ENCODE measurements around the gene TNRC18. TPM values are rescaled to one million over a fixed set of nuclear protein-coding genes. Genes with fewer than 3 reads are reported as not detected.
A peak's percentile ranks its signal among the peaks of the same experiment; 100 is the strongest.

The TNRC18 gene
- total RNA-seq, 1 donor from 2014 or later = 38.4 TPM

DNA sequence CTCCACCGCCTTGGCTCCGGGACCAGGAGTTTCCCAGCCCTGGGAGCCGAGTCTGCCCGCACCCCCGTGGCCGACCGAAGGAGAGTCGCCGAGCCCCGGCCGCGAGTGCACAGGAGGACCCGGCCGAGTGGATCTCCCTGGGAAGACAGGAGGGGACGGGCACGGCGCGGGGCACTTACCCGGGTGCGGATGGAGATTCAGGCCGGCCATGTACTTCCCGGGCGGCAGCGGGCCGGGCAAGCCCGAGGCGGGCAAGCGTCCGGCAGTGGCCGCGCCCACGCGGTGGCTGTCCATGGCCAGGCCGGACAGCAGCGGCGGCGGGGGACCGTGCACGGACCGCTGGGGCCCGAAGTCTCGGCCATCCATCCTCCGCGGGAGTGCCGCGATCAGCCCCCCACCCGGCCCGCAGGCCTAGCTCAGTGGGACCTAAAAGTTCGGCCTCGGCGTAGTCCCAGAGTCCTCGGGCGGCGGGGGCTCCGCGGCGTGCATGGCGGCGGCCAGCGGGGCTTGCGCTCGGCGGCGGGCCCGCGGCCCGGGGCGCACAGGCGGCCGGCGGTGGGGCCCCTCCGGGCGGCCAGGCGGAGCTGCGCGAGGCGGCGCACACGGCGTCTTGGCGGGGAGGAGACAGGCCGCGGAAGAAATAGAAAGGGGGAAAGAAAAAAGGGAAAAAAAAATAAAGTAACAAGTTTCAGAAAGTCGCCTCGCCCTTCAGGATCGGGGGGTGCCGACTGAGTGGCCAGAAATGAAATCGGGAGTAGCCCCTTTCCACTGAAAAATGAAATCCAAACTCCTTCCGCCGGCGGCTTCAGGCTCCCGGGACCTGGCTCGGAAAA lies 2.5 kb downstream of the TNRC18 start:
- DNase-seq (ENCODE audit: low read depth) = no peak
- H3K36me3 ChIP-seq (ENCODE audit: control insufficient read depth, insufficient read depth, low read length) = no peaks in the 10 kb centered on the region
- H3K27me3 ChIP-seq (ENCODE audit: control insufficient read depth, insufficient read depth, low read length) = no peaks in the 10 kb centered on the region
- TF ChIP-seq CTCF (IDR thresholded peaks at IDR 0.05; ENCODE audit: insufficient read depth, low read length, poor library complexity, severe bottlenecking) = no peak
- peak overlapping the region; percentile 78 for H3K4me3 ChIP-seq (ENCODE audit: low read depth, low read length)

DNA sequence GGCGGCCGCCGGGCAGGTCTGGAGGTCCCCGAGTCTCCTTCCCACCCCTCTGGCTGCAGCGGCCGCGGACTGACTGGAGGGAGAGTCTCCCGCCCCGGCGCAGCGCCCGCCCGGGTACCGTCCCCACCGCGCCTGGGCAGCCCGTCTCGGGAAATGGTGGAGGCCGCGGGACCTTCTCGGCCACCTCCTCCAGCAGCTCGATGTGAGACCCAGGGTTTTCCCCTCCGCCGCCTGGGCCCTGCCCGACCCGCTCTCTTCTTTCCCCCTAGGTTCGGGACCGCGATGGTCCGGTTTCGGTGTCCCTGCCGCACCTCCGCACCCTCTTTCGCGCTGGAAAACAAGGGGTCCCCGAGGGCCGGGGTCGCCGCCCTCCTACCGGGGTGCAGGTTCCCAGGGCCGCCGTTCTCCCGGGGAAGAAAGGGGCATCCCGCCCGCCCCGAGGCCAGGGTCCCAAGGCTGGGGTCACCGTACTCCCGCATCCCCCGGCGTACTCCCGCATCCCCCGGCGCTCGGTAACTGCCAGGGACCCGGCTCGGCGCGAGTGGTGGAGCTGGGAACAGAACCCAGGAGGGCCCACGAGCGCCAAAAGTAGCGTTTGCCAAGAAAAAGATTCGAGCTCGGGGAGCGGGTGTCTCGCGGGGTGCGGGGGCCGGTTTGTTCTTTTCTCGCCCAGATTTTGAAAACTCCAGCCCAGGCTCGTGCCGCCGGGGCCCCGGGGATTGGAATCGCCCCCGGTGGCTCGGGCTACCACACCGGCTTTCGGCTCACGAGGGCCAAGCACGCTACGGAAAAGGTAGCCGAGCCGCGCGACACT lies 3.4 kb downstream of the TNRC18 start:
- no peaks in the 10 kb centered on the region for H3K36me3 ChIP-seq (ENCODE audit: control insufficient read depth, insufficient read depth, low read length)
- TF ChIP-seq CTCF (IDR thresholded peaks at IDR 0.05; ENCODE audit: insufficient read depth, low read length, poor library complexity, severe bottlenecking) = no peak
- no peak for DNase-seq (ENCODE audit: low read depth)
- H3K27me3 ChIP-seq (ENCODE audit: control insufficient read depth, insufficient read depth, low read length) = no peaks in the 10 kb centered on the region
- peak overlapping the region; percentile 78 for H3K4me3 ChIP-seq (ENCODE audit: low read depth, low read length)

DNA sequence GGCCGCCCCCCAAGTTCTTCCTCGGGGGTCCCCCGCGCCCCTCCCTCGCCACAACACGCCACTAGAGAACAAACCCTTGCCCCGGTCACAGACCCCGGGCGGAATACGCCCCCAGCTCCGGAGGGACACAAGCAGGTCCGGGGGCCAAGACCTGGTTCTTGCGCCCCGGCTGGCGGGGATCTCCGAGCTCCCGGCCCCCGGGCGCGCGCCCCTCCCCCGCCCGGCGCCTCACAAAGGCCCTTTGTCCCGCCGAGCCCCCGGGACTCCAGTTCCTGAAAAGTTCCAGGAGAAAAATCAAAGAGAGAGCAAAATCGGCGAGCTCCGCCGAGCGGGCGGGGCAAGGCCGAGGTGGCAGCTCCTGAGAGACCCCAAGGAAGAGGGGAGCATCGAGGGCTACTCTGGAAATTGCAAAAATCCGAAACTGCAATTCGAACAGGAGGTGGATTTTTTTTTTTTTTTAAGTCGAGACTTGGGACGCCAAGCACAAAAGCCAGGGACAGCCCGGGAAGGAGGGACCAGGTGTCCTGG lies 4.0 kb downstream of the TNRC18 start:
- no peak for DNase-seq (ENCODE audit: low read depth)
- Histone ChIP-seq H3K27me3 (ENCODE audit: control insufficient read depth, insufficient read depth, low read length) (no peaks in the 10 kb centered on the region), H3K36me3 (ENCODE audit: control insufficient read depth, insufficient read depth, low read length) (no peaks in the 10 kb centered on the region), H3K4me3 (ENCODE audit: low read depth, low read length) (peak overlapping the region; percentile 78)
- TF ChIP-seq CTCF (IDR thresholded peaks at IDR 0.05; ENCODE audit: insufficient read depth, low read length, poor library complexity, severe bottlenecking) = no peak

DNA sequence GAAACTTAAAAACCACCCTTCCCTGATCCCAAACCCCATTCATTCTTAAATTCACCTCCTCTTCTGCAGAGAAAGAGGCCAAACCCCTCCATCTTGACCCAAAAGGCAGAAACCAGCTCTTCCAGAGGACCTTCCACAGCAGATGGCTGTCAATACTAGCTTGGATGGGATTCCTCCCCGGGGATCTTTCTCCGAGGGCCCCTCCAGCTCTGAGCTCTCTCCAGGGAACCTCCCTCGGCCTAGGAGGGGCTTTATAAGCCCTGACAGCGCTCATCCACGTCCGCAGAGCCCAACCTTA lies 5.4 kb downstream of the TNRC18 start:
- H3K4me3 ChIP-seq (ENCODE audit: low read depth, low read length) = no peak overlapping the region
- TF ChIP-seq CTCF (IDR thresholded peaks at IDR 0.05; ENCODE audit: insufficient read depth, low read length, poor library complexity, severe bottlenecking) = no peak
- no peaks in the 10 kb centered on the region for H3K36me3 ChIP-seq (ENCODE audit: control insufficient read depth, insufficient read depth, low read length)
- no peaks in the 10 kb centered on the region for H3K27me3 ChIP-seq (ENCODE audit: control insufficient read depth, insufficient read depth, low read length)
- DNase-seq (ENCODE audit: low read depth) = no peak

DNA sequence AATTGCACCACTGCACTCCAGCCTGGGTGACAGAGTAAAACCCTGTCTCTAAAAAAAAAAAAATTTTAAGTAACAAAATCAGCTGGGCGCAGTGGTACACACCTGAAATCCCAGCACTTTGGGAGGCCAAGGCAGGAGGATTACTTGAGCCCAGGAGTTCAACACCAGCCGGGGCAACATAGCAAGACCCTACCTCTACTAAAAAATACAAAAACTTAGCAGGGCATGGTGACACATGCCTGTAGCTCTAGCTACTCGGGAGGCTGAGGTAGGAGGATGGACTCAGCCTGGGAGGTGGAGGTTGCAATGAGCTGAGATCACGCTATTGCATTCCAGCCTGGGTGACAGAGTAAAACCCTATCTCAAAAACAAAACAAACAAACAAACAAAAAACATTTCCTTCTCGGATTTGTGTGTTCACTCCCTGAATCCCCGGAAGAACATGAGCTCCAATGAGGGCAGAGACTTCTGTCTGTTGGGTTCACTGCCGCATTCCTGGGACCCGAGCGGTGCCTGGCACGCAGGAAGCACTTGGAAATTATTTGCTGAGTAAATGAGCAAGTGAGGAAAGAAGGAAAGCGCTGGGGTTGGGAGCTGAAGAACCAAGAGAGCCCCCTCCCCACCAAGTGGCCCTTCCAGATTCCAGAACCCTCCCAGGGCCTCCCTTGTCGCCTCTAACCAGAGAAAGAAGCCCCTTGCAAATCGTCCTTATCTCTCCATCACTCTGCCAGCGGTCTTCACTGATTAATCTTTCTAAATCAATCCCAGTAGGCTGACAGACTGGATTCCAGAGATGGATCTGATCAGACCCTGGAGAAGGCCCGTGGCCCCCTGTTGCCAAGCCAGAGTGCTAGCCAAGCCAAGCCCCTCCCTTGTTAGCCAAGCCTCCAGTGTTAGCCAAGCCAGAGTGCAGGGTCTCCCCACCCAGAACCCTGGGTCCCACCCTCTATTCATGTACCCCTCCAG lies 6.2 kb downstream of the TNRC18 start:
- DNase-seq (ENCODE audit: low read depth) = no peak
- no peak for TF ChIP-seq CTCF (IDR thresholded peaks at IDR 0.05; ENCODE audit: insufficient read depth, low read length, poor library complexity, severe bottlenecking)
- Histone ChIP-seq H3K27me3 (ENCODE audit: control insufficient read depth, insufficient read depth, low read length) (no peaks in the 10 kb centered on the region), H3K4me3 (ENCODE audit: low read depth, low read length) (no peak overlapping the region), H3K36me3 (ENCODE audit: control insufficient read depth, insufficient read depth, low read length) (no peaks in the 10 kb centered on the region)

All from kidney epithelial cell (primary cell).